OCI-LY1 (cell line): ENCODE measurements around the gene SORCS3.

ENCODE experiments used
- CTCF ChIP-seq: fragments of 200-600 bp; sonication (generic), shearing (Covaris generic); IDR thresholded peaks from 2 replicates; pipeline ENCODE4 v1.5.1; 2017; ENCODE audit warnings: mild to moderate bottlenecking, antibody characterized with exemption, low read length, moderate library complexity, mixed read lengths
- EZH2 ChIP-seq: fragments of 200-600 bp; sonication (generic), shearing (Covaris generic); IDR thresholded peaks from 2 replicates; pipeline ENCODE4 v1.8.0; 2017; ENCODE audit warnings: borderline replicate concordance, mixed run types, mild to moderate bottlenecking, antibody characterized with exemption, low read length, moderate library complexity, mixed read lengths

DNA sequence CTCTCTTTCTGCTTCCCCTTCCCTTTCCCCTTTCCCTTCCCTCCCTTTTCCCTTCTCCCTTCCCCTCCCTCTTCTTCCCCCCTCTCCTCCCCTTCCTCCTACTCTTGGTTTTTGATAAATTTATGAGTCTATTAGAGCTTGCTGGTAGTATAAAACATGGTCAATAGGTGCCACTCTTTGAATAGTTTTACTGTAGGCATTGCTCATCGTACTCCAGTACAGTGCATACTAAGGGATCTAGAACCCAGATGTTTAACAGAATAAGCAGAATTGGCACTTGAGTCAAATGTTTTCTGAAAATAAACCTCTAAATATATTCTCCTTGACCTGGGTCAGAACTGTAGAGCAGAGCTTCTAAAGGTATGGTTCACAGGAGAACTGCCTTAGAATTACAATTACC is 126.7 kb downstream of the SORCS3 start:
- TF ChIP-seq CTCF = no peak
- no peak for TF ChIP-seq EZH2
